Nephron (organoid): Measurements from ENCODE around the gene IFITM2.
"Not testable (repeated sequence)": the region's sequence is repeated elsewhere in the genome, so short reads cannot be mapped to it uniquely, and the experiment has no call there.

Experiments used
- H3K27ac Mint-ChIP-seq, 3 experiments: 2 replicates each; pipeline ENCODE4 v1.8.0; 2020; ENCODE audit warnings: mixed read lengths in 3 of 3, mild to moderate bottlenecking in 2 of 3, moderate library complexity in 1 of 3
- H3K27me3 Mint-ChIP-seq: 2 replicates; pipeline ENCODE4 v1.8.0; 2021; ENCODE audit warnings: low read depth, mild to moderate bottlenecking, moderate library complexity, mixed read lengths
- H3K36me3 Mint-ChIP-seq: 2 replicates; pipeline ENCODE4 v1.8.0; 2020; ENCODE audit warnings: low read depth, mixed read lengths
- H3K4me1 Mint-ChIP-seq: 2 replicates; pipeline ENCODE4 v1.8.0; 2020; ENCODE audit warnings: mixed read lengths
- H3K4me3 Mint-ChIP-seq, 3 experiments: 2 replicates each; pipeline ENCODE4 v1.8.0; 2020; ENCODE audit warnings: mild to moderate bottlenecking in 3 of 3, mixed read lengths in 3 of 3, moderate library complexity in 2 of 3
- H3K9me3 Mint-ChIP-seq: 2 replicates; pipeline ENCODE4 v1.8.0; 2020; ENCODE audit warnings: mixed read lengths
- TF ChIP-seq, protein P1 (sequence below), 3 experiments: fragments of 200-600 bp; sonication (generic); IDR thresholded peaks; one replicate each; pipeline ENCODE4 v1.5.0; 2021; ENCODE audit warnings: antibody characterized with exemption in 3 of 3; ENCODE audit not compliant: unreplicated experiment in 3 of 3

IFITM2 gene

DNA sequence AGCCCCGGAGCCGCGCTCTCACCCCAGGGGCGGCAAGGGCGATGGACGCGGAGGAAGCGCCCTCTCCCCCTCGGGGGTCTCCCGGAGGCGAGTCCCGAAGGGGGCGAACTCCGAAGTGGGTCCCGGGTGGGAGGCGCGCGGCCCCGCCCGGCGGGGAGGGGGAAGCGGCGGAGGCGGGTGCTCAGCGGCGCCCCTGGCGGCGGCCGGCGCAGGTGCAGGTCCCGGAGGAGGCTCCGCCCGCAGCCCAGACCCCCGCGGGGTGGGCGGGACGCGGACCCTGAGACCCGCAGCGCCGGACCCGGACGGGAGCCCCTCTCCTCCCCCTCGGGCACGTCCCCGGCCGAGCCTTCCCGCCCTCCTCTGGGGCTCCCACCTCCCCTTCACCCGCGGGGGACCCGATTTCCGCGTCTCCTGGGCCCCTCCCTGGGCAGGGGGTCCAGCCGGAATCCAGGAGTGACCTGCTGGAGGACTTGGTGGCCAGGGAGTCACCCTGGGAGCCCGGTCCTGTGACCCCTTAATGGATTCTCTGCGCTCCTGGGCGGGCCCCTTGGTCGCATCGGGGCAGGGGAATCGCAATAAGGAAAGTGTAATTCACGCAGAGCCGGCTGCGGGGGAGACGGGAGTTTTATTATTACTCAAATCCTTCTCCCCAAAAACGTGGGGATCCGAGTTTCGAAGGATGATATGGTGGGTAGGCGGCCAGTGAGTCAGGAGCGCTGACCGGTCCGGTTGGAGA, 3.6 kb downstream of the IFITM2 start:
- H3K9me3 Mint-ChIP-seq, H3K36me3 Mint-ChIP-seq: not testable (repeated sequence)
- Mint-ChIP-seq H3K27ac (peak overlapping the region; percentile 93 to 96 (median 96)), H3K4me3 (peak overlapping the region; percentile 82 to 90 (median 89)), H3K27me3 (peaks cover 10% of the 10 kb centered on the region), H3K4me1 (peaks cover 58% of the 10 kb centered on the region)

DNA sequence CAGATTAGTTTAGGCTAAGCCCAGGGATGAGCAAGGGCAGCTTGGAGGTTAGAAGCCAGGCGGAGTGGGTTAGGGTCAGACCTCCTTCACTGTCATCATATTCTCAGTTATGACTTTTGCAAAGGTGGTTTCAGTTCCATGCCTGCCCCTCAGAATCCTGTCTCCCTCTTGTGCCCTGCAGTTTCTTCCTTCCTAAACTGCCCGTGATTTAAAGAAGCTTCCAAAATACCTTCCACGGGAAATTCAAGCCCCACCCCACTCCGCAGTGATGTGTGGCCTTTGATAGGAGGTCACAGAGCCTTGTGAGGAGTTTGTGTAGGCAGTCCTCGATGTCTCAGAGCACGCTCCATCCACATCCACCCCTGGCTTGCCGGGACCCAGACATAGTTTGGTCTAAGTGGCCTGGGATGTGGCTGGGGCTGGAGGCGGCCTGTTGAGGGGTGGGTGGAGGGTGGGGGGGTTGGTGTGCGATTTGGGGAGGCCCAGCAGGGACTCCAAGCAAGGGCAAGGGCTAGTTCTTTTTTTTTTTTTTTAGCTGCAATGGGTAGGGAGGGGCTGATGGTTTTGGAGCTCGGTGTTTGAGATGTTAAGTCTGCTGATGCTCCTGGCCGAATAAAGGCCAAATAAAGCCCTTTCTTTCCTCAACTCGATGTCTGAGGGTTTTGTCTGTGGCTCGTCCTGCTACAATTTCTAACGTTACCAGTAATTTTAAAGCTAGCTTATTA, 4.6 kb downstream of the IFITM2 start:
- Mint-ChIP-seq H3K4me1 (peaks cover 59% of the 10 kb centered on the region), H3K4me3 (peak overlapping the region; percentile 82 to 90 (median 89)), H3K36me3 (no peaks in the 10 kb centered on the region), H3K9me3 (no peaks in the 10 kb centered on the region), H3K27ac (peak overlapping the region; percentile 93 to 96 (median 96)), H3K27me3 (peaks cover 18% of the 10 kb centered on the region)
- TF ChIP-seq, protein P1, sequence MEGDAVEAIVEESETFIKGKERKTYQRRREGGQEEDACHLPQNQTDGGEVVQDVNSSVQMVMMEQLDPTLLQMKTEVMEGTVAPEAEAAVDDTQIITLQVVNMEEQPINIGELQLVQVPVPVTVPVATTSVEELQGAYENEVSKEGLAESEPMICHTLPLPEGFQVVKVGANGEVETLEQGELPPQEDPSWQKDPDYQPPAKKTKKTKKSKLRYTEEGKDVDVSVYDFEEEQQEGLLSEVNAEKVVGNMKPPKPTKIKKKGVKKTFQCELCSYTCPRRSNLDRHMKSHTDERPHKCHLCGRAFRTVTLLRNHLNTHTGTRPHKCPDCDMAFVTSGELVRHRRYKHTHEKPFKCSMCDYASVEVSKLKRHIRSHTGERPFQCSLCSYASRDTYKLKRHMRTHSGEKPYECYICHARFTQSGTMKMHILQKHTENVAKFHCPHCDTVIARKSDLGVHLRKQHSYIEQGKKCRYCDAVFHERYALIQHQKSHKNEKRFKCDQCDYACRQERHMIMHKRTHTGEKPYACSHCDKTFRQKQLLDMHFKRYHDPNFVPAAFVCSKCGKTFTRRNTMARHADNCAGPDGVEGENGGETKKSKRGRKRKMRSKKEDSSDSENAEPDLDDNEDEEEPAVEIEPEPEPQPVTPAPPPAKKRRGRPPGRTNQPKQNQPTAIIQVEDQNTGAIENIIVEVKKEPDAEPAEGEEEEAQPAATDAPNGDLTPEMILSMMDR (IDR thresholded peaks at IDR 0.05; ENCODE audit: unreplicated experiment in 3 of 3): no peak

DNA sequence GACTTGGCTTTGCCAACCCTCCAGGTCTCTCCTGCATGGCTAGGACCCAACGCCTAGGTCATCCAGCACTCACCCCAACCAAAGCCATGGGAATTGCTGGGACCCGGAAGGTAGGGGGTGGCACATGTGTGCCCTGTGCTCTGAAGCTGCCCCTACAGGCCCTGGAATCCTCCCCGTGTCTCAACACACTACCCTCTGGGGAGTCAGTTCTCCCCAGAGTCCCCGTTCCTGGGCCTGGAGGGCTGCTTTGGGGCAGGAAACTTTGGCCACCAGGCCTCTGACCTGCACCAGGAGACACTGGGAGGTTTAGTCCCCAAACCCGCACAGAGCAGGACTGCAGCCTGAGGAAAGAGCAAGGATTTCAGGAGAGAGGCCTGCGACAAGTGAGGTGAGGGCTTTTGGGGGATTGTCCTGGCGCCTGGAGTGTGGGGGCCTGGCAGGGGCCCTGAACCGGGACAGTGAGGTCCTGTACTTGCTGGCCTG, 5.7 kb downstream of the IFITM2 start:
- peaks cover 23% of the 10 kb centered on the region for H3K27me3 Mint-ChIP-seq
- TF ChIP-seq, protein P1 (IDR thresholded peaks at IDR 0.05; ENCODE audit: unreplicated experiment in 3 of 3): no peak
- no peaks in the 10 kb centered on the region for H3K36me3 Mint-ChIP-seq
- peaks cover 57% of the 10 kb centered on the region for H3K4me1 Mint-ChIP-seq
- no peaks in the 10 kb centered on the region for H3K9me3 Mint-ChIP-seq
- peak overlapping the region; percentile 82 to 90 (median 89) for H3K4me3 Mint-ChIP-seq
- H3K27ac Mint-ChIP-seq: peak overlapping the region; percentile 93 to 96 (median 96)

DNA sequence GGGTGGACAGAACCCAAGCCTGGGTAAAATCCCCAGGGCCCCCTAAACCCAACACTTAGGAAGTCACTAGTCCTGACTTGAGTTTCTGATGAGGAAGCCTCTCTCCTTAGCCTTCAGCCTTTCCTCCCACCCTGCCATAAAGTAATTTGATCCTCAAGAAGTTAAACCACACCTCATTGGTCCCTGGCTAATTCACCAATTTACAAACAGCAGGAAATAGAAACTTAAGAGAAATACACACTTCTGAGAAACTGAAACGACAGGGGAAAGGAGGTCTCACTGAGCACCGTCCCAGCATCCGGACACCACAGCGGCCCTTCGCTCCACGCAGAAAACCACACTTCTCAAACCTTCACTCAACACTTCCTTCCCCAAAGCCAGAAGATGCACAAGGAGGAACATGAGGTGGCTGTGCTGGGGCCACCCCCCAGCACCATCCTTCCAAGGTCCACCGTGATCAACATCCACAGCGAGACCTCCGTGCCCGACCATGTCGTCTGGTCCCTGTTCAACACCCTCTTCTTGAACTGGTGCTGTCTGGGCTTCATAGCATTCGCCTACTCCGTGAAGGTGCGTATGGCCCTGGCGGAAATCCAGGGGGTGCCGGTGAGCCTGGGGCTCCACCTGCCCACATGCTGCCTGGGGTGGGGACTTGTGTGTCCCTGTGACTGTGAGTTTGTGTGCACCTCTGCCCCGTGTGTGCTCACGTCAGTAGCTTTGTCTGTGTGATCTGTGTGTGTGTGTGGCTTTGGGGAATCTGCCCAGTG, 6.4 kb downstream of the IFITM2 start, which contains the start of gene IFITM1:
TSS of gene IFITM1 (plus strand) at position 254 of the 767 bp plus-strand sequence. CDS start at position 385, 131 bp downstream.
- Mint-ChIP-seq H3K4me3 (peak within 1 kb of the TSS; percentile 82 to 90 (median 89)), H3K9me3 (no peaks in the 10 kb centered on the region), H3K4me1 (peaks cover 51% of the 10 kb centered on the region), H3K36me3 (no peaks in the 10 kb centered on the region), H3K27ac (peak within 1 kb of the TSS; percentile 93 to 96 (median 96)), H3K27me3 (peaks cover 23% of the 10 kb centered on the region)
- TF ChIP-seq, protein P1 (IDR thresholded peaks at IDR 0.05; ENCODE audit: unreplicated experiment in 3 of 3): no peak

DNA sequence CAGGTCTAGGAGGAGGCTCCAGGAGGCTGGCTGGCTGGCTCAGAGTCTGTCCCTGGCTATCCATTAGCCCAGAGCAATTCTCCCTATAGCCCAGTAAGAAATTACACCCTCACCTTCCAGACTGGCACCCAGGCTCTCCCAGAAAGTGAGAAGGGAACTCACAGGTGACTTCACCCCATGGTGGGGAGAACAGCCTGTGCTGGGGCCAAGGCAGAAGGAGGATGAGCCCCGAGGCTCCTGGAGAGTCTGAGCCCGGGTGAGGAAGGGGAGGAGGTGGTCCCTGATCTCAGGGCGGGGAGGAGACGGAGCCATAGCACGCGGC, 6.9 kb downstream of the IFITM2 start:
- peaks cover 23% of the 10 kb centered on the region for H3K27me3 Mint-ChIP-seq
- H3K9me3 Mint-ChIP-seq, H3K36me3 Mint-ChIP-seq: not testable (repeated sequence)
- peaks cover 47% of the 10 kb centered on the region for H3K4me1 Mint-ChIP-seq
- peak overlapping the region; percentile 82 to 90 (median 89) for H3K4me3 Mint-ChIP-seq
- H3K27ac Mint-ChIP-seq: peak overlapping the region; percentile 93 to 96 (median 96)

DNA sequence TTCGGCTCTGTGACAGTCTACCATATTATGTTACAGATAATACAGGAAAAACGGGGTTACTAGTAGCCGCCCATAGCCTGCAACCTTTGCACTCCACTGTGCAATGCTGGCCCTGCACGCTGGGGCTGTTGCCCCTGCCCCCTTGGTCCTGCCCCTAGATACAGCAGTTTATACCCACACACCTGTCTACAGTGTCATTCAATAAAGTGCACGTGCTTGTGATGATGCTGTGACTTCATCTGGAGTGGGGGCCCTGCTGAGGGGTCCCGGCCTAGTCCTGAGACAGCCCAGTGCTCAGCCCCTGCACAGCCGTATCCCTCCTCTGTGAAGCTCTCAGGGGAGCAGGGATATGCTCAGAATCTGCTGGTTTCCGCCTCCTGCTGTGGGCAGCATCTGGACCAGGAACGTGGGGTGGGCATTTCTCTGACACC, 7.5 kb downstream of the IFITM2 start:
- Mint-ChIP-seq H3K9me3 (no peaks in the 10 kb centered on the region), H3K4me3 (peak overlapping the region; percentile 82 to 90 (median 89)), H3K27me3 (peaks cover 23% of the 10 kb centered on the region), H3K36me3 (no peaks in the 10 kb centered on the region), H3K4me1 (peaks cover 46% of the 10 kb centered on the region), H3K27ac (peak overlapping the region; percentile 27 to 93 (median 52))
- TF ChIP-seq, protein P1 (IDR thresholded peaks at IDR 0.05; ENCODE audit: unreplicated experiment in 3 of 3): no peak
